Astrocyte (in vitro differentiated cells and primary cell): Measurements from ENCODE around the gene SPPL2B. TPM values are rescaled to one million over a fixed set of nuclear protein-coding genes. Genes with fewer than 3 reads are reported as not detected.

ENCODE experiments used
- DNase-seq: peaks from one replicate; pipeline ENCODE4 v3.0.0-alpha.2; 2010; ENCODE audit warnings: low read depth
- FAIRE-seq: peaks from 2 replicates; lab custom pipeline; 2011; peaks lifted over from hg19 to GRCh38; lab: Jason Lieb, UNC
- H2AFZ ChIP-seq: 2 replicates; pipeline ENCODE4 v1.6.0; 2012; ENCODE audit warnings: low read depth, low read length, inconsistent platforms
- H3K27ac ChIP-seq: 2 replicates; pipeline ENCODE4 v1.5.1; 2011; ENCODE audit warnings: low read depth, low read length, inconsistent platforms
- H3K27me3 ChIP-seq: 2 replicates; pipeline ENCODE4 v1.6.0; 2011; ENCODE audit warnings: low read length, inconsistent platforms; ENCODE audit not compliant: insufficient read depth
- H3K36me3 ChIP-seq: 2 replicates; pipeline ENCODE4 v1.5.1; 2011; ENCODE audit warnings: low read length, inconsistent platforms; ENCODE audit not compliant: insufficient read depth
- H3K4me1 ChIP-seq: 2 replicates; pipeline ENCODE4 v1.5.1; 2011; ENCODE audit warnings: low read length, inconsistent platforms; ENCODE audit not compliant: insufficient read depth
- H3K4me2 ChIP-seq: 2 replicates; pipeline ENCODE4 v1.6.0; 2012; ENCODE audit warnings: low read length, inconsistent platforms
- H3K4me3 ChIP-seq: 2 replicates; pipeline ENCODE4 v1.5.1; 2011; ENCODE audit warnings: low read depth, mild to moderate bottlenecking, low read length, inconsistent platforms; ENCODE audit not compliant: insufficient read depth
- H3K79me2 ChIP-seq: 2 replicates; pipeline ENCODE4 v1.6.0; 2012; ENCODE audit warnings: mild to moderate bottlenecking, low read length, inconsistent platforms; ENCODE audit not compliant: insufficient read depth
- H3K9ac ChIP-seq: 2 replicates; pipeline ENCODE4 v1.6.0; 2012; ENCODE audit warnings: mild to moderate bottlenecking, low read length, inconsistent platforms
- H3K9me3 ChIP-seq: 2 replicates; pipeline ENCODE4 v1.5.1; 2012; ENCODE audit warnings: low read depth, mild to moderate bottlenecking, low read length, inconsistent platforms; ENCODE audit not compliant: insufficient read depth
- H4K20me1 ChIP-seq: 2 replicates; pipeline ENCODE4 v1.6.0; 2012; ENCODE audit warnings: low read length, inconsistent platforms; ENCODE audit not compliant: insufficient read depth
- H3K27ac Mint-ChIP-seq: one replicate; pipeline ENCODE4 v1.8.0; 2021; ENCODE audit warnings: mild to moderate bottlenecking, mixed read lengths; ENCODE audit not compliant: unreplicated experiment
- H3K27me3 Mint-ChIP-seq: one replicate; pipeline ENCODE4 v1.8.0; 2021; ENCODE audit warnings: low read depth, mixed read lengths; ENCODE audit not compliant: unreplicated experiment
- H3K36me3 Mint-ChIP-seq: one replicate; pipeline ENCODE4 v1.8.0; 2021; ENCODE audit warnings: low read depth, mixed read lengths; ENCODE audit not compliant: unreplicated experiment
- H3K4me1 Mint-ChIP-seq: one replicate; pipeline ENCODE4 v1.8.0; 2021; ENCODE audit warnings: low read depth, mixed read lengths; ENCODE audit not compliant: unreplicated experiment
- H3K4me3 Mint-ChIP-seq: one replicate; pipeline ENCODE4 v1.8.0; 2021; ENCODE audit warnings: mild to moderate bottlenecking, moderate library complexity, mixed read lengths; ENCODE audit not compliant: unreplicated experiment
- H3K9me3 Mint-ChIP-seq: one replicate; pipeline ENCODE4 v1.8.0; 2021; ENCODE audit warnings: mild to moderate bottlenecking, mixed read lengths; ENCODE audit not compliant: unreplicated experiment
- CTCF ChIP-seq: IDR thresholded peaks from 2 replicates; pipeline ENCODE4 v1.5.1; 2011; ENCODE audit warnings: low read depth, mild to moderate bottlenecking, inconsistent platforms, low read length, moderate library complexity; ENCODE audit not compliant: insufficient read depth
- EZH2 ChIP-seq: IDR thresholded peaks from 2 replicates; pipeline ENCODE4 v1.6.1; 2012; ENCODE audit warnings: mild to moderate bottlenecking, low read length, inconsistent platforms; ENCODE audit not compliant: insufficient read depth
- total RNA-seq: library from RNA; stranded (reverse); gene quantifications from 2 replicates; pipeline ENCODE4 v1.2.1, GENCODE V29; 2021

The SPPL2B gene
- total RNA-seq, 1 donor from 2014 or later = 55.4 TPM

GRCh38 chr19:2302319-2303210 lies 25.9 kb upstream of the SPPL2B start:
- Histone ChIP-seq H3K36me3 (no peaks in the 10 kb centered on the region), H3K27me3 (peaks cover 18% of the 10 kb centered on the region), H3K27ac (no peak overlapping the region), H4K20me1 (peaks cover 3% of the 10 kb centered on the region), H3K79me2 (no peaks in the 10 kb centered on the region), H3K4me1 (peaks cover 7% of the 10 kb centered on the region), H3K4me3 (peak overlapping the region; percentile 7), H3K9ac (no peak overlapping the region), H2AFZ (peak overlapping the region; percentile 69), H3K4me2 (peak overlapping the region; percentile 67), H3K9me3 (no peaks in the 10 kb centered on the region)
- FAIRE-seq = no peak
- peaks cover 31% of the 10 kb centered on the region for H3K27me3 Mint-ChIP-seq
- no peak overlapping the region for H3K4me3 Mint-ChIP-seq
- H3K27ac Mint-ChIP-seq = no peak overlapping the region
- TF ChIP-seq EZH2 = peak; percentile 55
- TF ChIP-seq CTCF = no peak
- H3K9me3 Mint-ChIP-seq = no peaks in the 10 kb centered on the region
- peak; percentile 40 for DNase-seq
- H3K4me1 Mint-ChIP-seq = no peaks in the 10 kb centered on the region
- H3K36me3 Mint-ChIP-seq = no peaks in the 10 kb centered on the region

GRCh38 chr19:2303211-2303798 lies 25.2 kb upstream of the SPPL2B start:
- Mint-ChIP-seq H3K27ac (no peak overlapping the region), H3K9me3 (no peaks in the 10 kb centered on the region), H3K4me1 (no peaks in the 10 kb centered on the region), H3K27me3 (peaks cover 31% of the 10 kb centered on the region), H3K36me3 (no peaks in the 10 kb centered on the region), H3K4me3 (no peak overlapping the region)
- H3K27me3 ChIP-seq = peaks cover 18% of the 10 kb centered on the region
- no peaks in the 10 kb centered on the region for H3K79me2 ChIP-seq
- TF ChIP-seq CTCF = no peak
- no peak for TF ChIP-seq EZH2
- no peak overlapping the region for H3K9ac ChIP-seq
- H3K4me1 ChIP-seq = peaks cover 7% of the 10 kb centered on the region
- no peak for FAIRE-seq
- H4K20me1 ChIP-seq = peaks cover 3% of the 10 kb centered on the region
- DNase-seq = no peak
- H3K36me3 ChIP-seq = no peaks in the 10 kb centered on the region
- no peak overlapping the region for H3K4me3 ChIP-seq
- no peaks in the 10 kb centered on the region for H3K9me3 ChIP-seq
- H3K4me2 ChIP-seq = no peak overlapping the region
- H3K27ac ChIP-seq = no peak overlapping the region
- no peak overlapping the region for H2AFZ ChIP-seq
